Measurements from ENCODE around the gene PACRG.
"Not testable (repeated sequence)": the region's sequence is repeated elsewhere in the genome, so short reads cannot be mapped to it uniquely, and the experiment has no call there.

The PACRG gene

DNA sequence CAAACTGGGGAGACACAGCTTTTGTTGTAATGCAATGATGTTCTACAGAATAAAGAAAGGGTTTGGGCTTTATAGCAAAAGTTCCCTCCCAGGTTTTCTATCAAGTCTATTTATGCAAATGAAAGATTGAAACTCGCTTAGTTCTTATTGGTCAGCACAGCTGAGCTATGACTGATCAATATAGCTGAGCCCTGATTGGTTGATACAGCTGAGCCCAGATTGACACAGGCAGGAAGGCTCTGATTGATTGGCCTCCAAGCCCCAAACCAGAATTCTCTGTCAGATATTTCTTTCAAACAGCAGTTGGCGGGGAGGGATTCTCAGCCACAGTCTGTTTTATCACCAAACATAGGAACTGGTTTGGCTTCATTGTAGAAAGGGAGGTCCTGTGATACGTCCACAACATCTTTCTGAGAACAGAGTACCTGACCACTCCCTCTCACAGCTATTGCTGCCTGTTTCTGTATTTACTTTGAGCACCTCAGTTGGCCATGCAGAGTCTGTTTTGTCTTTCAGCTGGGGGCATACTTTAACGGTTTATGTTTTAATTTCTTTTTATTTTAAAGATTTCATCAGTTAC is 223.5 kb downstream of the PACRG start:
- DNase-seq (ENCODE audit: low read depth) = no peak

DNA sequence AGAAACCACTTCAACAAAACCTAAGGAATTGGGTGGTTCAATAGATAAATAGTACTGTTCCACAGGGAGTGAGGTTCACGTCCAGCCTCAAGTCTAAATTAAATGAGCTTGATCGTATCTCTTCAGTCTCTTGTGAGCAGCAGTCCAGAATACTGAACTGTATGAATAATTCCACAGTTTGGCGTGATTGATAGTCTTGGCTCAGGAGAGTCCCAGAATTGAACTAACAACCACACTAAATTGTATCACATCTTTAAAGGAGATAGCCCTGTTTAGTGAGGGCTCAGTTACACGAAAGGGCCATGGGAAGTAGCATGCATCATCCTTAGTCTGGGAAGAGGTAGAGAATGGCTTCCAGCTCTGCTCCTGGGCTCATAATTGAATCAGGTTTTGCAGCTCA is 224.6 kb downstream of the PACRG start:
- no peak for DNase-seq (ENCODE audit: low read depth)

DNA sequence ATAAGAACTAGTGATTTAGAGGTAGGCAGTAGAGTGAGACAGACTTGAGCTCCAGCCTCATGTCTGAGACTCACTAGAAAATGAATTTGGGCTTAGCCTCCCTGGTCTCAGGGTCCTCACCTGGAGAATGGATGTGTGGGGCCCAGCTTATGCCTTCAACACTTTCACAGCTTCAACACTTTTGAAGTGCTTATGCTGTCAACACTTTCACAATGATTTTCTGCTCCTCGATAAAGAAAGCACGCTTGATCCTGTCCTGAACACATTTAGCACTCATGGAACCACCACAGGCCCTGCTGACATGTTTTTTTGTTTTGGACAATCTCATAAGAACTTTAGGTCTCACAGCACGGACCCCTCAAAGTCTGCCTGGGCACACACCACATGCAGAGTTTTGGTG is 229.3 kb downstream of the PACRG start:
- DNase-seq (ENCODE audit: low read depth) = no peak

DNA sequence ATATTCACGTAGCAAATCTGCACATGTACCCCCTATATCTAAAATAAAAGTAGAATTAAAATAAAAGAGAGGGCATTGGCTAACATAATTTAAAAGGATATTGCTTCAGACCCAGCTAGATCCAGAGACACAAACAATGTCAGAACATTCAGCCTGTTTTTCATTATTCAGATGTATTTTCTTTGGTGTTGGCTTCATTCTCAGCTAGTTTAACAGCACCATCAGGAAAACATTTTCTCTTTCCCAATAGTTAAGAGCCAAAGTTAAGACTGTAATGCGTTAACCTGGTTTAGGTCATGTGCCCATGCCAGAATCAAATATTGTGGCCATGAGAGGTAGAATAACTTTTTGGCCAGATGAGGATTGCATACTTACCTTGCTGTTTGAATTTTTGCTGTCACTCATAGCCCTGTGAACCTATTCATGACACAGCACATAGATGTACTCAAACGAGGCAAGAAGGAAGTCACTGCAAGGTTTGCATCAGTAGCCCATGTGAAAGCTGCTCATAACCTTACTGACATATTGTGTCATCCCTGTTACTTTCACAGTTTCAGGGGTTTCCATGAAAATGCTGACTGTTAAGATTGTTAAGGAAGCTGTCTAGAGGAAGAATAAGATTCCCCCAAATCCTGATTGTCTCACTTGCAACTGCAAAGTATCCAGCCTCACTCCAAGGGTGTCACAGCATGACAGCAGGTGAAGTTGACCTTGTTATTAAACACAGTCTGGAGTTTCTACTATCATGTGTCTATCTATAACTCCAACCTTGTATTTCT is 233.1 kb downstream of the PACRG start:
- no peak for DNase-seq (ENCODE audit: low read depth)

DNA sequence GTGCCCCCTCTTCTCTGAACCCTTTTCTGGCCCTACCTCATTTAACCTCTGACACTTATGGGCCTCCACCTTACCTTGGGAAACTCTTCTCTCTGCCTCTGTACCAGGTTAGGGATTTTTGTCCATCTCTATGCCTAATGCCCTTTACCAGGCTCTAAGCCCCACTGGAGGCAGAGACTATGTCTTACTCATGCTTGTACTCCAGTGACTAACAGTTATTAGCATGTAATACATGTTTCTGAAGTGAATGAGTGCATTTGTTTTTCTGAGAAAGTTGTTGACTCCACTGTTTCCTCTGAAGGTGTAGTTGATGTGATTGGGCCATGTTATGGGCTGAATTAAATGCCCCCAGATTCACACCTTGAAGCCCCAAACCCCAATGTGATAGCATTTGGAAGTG is 234.3 kb downstream of the PACRG start:
- no peak for DNase-seq (ENCODE audit: low read depth)

DNA sequence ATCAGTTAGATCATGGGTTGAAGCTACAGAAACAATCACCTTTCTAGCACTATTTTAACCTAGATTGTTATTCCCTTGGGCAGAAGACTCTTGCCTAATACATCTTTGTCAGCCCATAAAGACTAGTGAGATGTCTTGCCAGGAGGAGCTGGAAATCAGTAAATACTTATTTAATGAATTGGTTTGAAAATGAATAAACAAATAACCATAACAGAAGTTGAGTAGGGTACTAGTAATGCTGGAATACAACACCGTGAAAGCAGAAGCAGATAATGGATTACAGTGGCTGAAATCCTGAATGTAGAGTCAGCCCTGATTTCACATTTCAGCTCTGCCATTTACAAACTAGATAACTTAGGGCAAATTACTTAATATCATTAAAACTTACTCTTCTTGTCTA is 236.1 kb downstream of the PACRG start:
- DNase-seq (ENCODE audit: low read depth) = no peak

DNA sequence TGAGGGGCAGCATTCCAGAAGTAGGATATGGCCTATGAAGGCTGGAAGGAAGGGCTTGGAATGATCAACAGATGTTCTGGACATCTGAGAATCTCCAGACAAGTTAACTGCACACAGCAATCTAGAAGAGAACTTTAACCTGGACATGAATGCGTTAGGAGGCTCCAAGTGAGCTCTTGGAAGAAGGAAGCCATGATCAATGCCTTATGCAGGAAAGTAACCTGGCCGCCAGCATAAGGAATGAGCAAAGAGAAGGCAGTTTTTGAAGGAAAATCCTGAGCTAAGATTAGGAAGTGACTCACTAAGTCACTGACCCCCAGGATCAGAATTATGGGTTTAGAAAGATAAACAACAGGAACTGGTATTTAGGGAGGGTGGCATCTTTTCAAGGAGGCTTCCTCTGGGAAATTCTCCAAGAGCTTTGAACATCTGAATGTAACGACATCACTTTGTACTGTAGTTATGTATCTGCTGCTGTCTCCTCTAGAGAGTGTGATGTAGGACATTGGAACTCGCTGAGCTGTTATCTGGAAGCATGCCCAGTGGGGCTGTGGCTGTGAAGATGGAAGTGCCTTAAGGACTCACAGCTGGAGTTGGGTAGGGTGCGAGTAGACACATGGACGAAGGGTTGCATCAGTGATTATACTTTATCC is 236.8 kb downstream of the PACRG start:
- no peak for DNase-seq (ENCODE audit: low read depth)

DNA sequence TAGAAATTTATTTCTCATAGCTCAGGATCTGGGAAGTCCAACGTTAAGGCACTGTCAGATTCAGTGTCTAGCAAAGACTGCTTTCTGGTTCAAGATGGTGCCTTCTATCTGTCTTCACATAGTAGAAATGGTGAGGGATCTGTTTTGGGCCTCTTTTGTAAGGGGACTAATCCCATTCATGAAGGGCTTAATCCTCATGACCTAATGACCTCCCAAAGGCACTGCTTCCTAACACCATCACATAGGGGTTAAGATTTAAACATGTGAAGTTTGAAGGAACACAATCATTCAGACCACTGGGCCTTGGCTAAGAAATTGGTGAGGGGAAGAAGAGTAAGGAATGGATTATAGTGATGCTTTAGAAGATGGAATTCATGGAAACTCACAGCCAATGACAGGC is 237.6 kb downstream of the PACRG start:
- no peak for DNase-seq (ENCODE audit: low read depth)

DNA sequence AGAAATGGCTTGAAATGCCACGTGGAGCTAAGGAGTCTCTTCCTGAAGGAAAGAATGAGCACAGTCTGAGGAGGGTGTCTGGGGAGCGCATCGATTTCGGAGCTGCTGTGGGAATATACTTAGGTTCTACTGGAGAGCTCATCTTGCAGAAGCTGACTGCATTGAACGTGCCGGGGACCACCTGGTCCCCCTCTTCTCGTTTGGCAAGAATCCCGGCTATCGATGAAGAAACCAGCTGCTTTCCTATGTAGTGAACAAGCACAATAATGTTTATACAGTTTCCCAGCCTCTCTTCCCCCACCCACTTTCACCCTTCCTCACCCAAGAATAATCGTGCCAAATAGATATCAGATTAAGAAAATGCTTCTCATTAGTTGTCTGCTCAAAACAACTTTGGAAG is 242.5 kb downstream of the PACRG start:
- DNase-seq (ENCODE audit: low read depth) = no peak

DNA sequence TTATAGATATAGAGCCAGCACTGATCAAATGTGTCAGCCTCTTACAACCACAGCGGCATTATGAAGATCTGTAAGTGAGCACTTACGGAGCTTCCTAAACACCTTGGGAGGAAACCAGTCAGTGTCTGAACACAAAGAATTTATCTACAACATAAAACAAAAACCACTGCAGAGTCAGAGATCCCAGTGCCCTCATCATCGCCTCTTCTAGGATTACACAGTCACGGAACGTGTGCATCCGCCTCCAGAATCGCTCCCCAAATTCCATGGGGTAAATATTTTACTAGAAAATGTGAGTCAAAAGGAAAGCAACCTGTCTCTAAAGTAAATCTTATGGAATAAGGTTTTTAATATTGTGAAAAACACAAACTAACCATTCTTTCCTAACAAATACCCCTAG is 243.6 kb downstream of the PACRG start:
- no peak for DNase-seq (ENCODE audit: low read depth)

DNA sequence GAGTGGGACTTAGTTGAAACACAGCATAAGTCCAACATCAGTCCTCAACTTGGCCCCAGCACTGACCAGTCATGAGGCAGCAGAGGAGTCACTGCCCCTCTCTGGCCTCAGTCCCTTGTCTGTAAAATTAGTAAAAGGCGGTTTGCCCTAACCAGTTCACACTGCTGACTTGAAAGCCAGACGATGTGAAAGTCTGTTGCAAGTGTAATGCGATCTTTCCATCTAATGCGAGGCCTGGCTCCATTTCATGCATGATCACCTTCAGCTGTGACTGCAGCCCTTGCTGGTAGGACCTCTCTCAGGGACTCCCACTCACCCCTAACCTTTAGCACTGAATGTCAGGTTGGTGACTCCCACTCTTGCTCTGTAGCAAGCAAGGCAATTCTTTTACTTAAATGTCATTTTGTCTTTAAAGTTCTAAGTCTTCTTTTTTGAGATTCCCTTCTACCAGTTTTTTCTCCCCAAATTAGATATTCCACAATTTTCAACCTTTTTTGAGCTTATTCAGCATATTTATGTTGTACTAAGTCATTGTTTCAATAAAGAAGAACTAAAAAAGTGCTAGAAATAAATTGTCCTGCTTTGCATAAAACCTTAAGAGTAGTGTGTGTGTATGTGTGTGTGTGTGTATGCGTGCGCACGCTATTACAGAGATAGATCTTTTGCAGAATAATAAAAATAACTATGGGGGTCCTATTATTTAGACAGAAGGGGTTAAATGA is 245.5 kb downstream of the PACRG start:
- DNase-seq (ENCODE audit: low read depth) = no peak

DNA sequence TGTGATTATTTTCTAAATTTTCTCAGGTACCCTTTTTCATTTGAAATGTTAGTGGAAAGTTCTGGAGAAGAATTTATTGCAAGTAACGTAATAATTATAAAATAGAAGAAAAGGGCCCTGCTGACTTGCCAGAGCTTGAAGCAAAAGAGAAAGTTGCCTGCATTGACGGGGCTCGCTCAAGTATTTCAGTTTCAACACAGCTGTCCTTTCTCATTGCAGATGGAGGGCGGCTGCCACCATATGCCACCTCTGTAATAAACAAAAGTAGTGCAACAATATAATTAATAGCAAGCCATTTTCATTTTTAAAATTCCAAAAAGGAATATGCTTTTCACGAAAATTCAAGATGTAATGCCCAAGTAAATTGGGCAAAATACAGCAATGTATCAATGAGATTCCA is 246.2 kb downstream of the PACRG start:
- no peak for DNase-seq (ENCODE audit: low read depth)

DNA sequence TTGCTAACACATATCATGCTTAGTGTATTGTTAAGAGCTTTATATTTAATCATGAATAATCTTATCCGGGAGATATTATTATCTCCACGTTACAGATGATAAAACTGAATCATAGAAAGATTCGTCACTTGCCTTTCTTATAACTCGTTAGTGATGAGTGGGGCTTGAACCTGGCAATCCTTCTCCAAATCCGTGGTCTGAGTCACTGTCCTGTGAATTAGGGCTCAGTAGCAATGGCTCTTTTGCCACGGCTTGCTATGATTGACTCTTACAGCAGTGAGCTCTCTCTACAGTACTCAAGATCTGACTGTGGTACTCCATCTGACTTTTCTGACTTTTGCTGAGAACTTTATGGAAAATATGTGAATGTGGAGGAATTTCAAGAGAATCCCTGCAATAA is 246.9 kb downstream of the PACRG start:
- no peak for DNase-seq (ENCODE audit: low read depth)

DNA sequence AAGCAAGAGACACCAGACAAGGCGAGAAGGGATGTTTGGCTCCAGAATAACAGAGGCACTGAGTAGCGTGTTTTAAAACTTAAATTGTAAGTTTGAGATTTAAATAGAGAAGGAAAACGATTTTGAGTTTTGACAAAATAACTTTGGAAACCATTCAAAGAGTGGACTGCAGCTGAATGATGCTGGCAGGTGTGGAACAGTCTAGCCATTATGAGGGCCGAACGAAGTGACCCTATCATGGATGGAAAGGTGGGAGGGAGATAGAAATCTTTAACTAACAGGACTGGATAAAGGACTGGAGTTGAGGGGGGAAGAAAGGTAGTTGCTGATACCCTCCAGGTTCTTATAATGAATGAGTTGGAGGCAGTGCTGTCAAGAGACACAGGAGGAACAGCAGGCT is 248.4 kb downstream of the PACRG start:
- no peak for DNase-seq (ENCODE audit: low read depth)

DNA sequence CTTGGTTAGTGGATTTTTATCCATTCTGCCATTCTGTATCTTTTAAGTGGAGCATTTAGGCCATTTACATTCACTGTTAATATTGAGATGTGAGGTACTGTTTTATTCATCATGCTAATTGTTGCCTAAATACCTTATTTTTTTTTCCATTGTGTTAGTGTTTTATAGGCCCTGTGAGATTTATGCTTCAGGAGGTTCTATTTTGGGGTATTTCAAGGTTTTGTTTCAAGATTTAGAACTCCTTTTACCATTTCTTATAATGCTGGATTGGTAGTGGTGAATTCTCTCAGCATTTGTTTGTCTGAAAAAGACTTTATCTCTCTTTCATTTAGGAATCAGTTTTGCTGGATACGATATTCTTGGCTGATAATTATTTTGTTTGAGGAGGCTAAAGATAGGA is 255.5 kb downstream of the PACRG start:
- DNase-seq (ENCODE audit: low read depth) = not testable (repeated sequence)

DNA sequence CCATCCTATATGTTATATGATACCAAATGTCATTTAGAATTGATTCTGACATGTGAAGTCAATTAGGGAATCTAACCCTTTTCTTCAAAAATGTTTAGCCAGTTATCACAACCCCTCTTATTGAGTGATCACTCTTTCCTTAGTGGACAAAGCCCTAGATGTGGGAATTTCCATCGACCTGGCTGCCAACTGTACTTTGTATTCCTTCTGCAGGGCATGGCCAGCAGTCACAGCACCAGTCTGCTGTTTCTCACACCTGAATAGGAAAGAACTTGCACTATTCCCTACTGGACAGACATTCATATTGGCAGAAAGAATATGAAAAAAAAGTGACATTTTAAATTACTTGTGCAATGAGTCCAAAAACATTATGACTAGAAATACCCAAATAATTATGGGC is 271.0 kb downstream of the PACRG start:
- DNase-seq (ENCODE audit: low read depth) = no peak

DNA sequence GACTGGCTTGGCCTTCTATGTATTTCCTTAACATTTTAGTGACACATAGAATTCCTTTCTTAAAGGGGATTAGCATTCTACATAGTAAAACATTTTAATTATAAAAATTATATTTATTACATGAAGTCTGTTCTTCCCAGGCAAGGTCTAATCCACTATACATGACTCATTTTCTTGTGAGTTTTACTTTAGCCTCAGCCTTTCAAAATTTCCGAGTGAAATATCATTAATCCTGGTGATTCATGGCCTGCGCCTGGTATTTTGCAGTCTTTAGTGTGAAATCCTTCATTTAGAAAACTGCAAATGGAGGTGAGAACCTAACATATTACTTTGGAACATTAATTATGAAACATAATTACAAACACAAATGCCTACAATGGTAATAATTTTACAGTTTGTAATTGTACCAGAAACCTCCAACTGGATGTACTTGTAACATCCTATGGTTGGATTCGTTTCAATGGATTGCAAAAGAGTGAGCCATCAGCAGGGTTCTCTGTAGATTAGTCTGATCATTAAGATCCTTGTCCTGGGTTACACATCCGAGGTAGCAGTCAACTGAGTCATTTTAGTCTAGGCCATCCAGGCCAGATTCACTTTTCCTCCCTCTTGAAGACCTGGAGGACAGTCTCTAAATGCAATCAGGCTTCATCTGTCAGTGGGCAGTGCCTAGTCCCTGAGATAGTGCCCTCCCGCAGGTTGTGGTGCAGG is 272.0 kb downstream of the PACRG start:
- DNase-seq (ENCODE audit: low read depth) = no peak

DNA sequence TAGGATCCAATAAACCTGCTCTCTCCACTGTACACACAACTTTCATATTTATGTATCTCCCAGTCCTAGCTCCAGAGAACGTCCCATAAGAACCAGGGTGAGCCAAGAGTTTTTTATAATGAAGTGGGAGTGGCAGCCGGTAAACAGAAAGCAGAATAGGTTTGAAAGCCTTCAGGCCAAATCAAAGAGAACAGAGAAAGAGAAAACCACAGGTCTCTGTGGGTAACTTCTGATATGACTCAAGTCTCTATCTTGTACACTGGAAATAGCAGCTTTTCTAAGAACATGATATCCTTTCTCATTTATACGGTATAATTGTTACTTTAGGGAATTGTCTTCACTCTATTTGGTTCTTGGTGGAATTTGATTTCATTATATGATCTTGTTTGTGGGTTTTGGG is 273.6 kb downstream of the PACRG start:
- DNase-seq (ENCODE audit: low read depth) = no peak

DNA sequence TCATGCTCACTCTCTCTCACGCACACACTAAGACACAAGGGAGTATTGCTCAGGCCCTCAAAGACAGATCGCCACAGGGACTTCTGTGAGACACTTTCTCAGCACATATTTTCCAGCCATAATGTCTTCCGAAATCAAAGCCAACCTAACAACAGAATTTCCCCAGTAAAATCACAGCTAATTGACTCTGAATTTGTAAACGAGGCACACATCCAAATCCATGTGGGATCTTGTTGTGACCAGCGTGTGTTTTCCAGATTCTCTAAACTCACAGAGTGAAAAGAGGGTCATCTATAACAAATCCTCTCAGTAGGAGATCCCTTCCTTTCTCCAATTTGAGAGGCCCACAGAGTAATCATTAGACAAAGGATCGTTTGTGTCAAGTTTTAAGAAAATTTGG is 280.4 kb downstream of the PACRG start:
- DNase-seq (ENCODE audit: low read depth) = no peak

DNA sequence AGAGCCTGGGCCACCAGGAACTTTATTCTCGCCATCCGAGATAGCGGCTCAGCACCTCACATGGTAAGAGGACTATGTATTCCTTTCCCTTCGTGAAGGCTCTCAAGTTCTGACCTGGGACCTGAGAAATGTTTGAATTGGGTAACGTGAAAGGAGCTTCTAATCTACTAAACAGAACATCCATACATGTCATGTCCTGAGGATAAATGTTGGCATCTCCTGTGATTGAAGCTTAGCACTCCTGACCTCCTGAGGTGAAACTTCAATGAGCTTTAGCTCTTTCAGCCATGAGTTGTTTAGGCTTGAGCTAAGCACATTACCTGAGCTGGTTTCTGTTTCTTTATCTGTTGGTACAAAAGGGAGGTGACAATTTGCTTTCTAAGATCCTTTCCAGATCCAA is 280.9 kb downstream of the PACRG start:
- no peak for DNase-seq (ENCODE audit: low read depth)

DNA sequence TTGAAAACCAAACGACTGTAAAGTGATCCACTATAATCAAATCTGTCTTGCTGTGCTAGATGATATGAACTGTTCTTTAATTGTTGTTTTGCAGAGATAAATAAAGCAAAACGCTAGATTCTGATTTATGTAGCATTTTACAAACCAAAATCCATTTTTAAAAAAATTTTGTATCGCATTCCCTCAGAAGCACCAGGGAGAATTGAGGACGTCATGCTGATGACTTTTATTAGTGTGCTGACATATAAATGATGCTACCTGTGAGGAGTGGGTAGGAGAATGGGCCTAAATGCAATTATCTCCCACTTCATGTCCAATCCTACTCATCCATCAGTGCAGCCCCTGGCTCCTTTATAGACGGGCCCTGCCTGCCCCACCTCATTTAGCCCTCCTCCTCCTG is 282.4 kb downstream of the PACRG start:
- DNase-seq (ENCODE audit: low read depth) = no peak

DNA sequence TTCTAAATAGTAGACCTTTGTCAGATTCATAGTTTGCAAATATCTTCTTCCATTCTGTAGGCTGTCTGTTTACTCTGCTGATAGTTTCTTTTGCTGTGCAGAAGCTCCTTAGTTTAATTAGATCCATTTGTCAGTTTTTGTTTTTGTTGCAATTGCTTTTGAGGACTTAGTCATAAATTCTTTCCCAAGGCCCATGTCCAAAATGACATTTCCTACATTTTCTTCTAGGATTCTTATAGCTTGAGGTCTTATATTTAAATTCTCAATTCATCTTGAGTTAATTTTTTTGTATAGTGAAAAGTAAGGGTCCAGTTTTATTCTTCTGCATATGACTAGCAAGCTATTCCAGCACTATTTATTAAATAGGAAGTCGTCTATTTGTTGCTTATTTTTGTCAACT is 287.0 kb downstream of the PACRG start:
- no peak for DNase-seq (ENCODE audit: low read depth)

Data from stimulated activated CD8-positive, alpha-beta memory T cell treated with anti-CD3 and anti-CD28 coated beads, Interleukin-12 subunit alpha, Interleukin-12 subunit beta, amount 100 ng/mL, for 4 hours (primary cell).